ENCODE results near the gene POLR2J.
"Not testable (repeated sequence)": the region's sequence is repeated elsewhere in the genome, so short reads cannot be mapped to it uniquely, and the experiment has no call there.

DNA sequence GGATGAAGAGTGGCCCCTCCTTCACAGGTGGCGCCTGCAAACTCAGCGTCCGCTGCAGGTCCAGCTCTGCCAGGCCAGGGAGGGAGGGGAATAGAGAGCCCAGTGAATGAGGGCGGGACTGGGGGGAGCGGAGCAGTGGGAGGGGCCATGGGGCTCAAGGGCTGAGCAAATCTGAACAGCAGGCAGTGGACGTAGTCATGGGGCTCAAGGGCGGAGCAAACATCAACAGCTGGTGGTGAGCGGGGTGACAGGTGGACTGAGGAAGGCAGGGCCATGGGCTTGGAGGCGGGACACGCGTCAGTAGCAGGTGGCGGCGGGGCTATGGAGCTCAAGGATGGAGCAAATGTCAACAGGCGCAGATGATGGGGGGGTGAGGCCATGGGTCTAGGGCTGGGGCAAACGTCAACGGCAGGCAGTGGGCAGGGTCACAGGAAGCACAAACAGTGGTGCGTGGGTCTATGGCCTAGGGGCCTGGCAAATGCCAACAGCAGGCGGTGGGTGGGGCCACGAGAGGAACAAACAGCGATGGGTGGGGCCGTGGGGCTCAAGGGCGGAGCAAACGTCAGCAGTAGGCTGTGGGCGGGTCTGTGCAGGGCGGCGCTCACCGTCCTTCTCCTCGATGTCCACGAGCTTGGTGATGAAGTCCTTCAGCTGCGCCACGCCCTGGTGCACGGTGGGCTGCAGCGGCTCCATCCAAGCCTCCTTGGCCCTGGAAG lies 14.7 kb upstream of the POLR2J start:
- not testable (repeated sequence) for TF ChIP-seq POLR2A (IDR thresholded peaks at IDR 0.05; ENCODE audit: low read length); GATA1 (IDR thresholded peaks at IDR 0.05; ENCODE audit: low read depth, low read length)

Data from erythroblast (primary cell).